ENCODE data around the gene IFNK.
A peak's percentile ranks its signal among the peaks of the same experiment; 100 is the strongest.

The IFNK gene

DNA sequence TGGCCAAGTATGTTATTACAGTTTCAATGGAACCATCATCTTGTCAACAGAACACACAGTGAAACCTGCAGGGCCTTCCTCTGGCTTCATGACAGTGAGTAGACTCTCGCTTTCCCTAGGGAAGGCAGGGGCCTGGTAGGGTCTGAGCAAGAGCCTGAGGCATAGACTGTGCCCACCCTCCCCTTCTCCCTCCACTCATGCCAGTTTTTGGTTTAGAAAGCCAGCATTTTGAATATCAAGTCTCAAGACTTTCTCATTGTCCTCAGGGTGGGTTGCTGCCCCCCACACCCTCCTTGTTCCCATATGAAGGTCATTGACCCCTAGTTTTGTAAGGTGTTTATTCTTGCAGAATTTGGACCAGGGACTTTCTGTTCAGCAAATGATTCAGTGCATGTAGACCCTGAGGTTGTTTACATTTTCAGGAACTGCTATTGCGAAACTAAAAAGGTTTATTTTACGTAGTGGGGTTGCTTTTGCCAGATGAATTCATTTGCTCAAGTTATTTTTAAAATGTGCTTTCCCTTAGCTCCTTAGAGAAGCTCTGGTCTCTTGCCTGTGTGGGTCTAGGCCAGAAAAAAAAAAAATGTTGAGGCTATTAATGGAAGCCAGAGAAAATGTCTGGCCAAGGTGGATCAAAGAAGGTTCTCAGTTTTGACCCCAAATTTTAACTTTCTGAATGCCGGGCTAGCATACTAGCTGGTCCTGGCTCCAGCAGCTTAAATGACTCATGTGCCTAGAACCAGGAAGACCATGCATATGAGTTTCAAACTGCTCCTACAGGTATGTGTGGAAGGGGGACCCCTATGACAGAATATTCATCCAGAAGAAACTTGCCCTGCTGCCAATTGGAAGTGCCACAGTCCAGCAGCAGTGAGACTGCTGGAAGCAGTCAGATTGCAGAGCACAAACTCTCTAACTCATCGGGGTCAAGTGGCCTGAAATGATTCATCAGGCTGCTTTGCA, 15.7 kb downstream of the IFNK start:
- no peak for DNase-seq

- DNase-seq, result no peak
Measured at GRCh38 chr9:27540502-27540901, 16.4 kb downstream of the IFNK start.

GRCh38 chr9:27541740-27542139, 17.6 kb downstream of the IFNK start:
- no peak for DNase-seq

- DNase-seq, result no peak
Measured at GRCh38 chr9:27542508-27542907, 18.4 kb downstream of the IFNK start.

DNA sequence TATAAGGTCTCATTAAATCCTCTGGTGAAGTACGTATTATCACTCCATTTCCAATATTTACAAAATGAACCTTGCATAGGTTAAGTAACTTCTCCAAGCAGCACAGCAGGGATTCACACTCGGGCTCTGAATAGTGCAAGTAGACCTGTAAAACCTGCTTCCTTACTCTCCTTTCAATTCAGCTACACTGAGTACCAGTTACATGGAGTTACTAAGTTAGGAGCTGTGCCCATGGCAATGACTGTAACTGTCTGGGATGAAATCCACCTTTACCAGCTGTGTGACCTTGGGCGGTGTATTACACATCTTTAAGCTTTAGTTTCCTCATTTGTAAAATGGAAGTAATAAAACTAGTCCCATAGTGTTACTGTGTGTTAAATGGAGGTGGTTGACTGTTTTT, 21.4 kb downstream of the IFNK start:
- DNase-seq, result no peak

DNA sequence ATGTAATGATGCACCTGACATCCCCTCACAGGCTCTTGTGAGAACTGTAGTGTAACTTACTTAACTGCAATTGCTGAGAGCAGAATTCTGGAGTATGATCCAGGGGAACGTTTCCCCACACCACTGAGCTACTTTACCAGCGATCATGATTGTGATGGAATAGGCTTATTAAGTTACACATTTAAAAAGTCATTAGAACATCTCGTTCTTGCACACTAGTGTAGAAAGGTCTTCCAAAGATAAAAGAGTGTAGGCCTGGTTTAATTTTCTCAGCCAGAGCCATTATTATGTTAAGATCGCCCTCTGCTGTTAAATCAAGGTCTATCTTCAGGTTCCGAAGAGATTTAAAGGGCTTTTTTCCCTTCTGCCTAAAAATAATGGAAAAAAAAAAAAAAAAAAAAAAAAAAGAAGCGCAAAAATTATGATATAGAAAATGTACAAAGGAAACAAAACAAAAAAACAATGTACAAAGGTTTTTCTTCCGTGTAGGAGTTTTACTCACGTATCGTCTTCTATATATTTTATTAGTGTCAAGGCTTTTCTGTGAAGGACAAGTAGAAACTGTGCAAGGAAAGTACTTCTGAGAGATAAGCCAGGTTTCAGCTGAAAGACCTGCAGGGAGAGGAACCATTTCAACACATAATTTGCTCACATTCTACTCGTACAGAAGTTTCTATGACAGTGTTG, 24.1 kb downstream of the IFNK start:
- DNase-seq, result no peak

- DNase-seq, result no peak
Measured at GRCh38 chr9:27549196-27549755, 25.2 kb downstream of the IFNK start.

- no peak for DNase-seq
Measured at GRCh38 chr9:27554712-27555111, 30.6 kb downstream of the IFNK start.

- no peak for DNase-seq
Measured at GRCh38 chr9:27556470-27556869, 32.4 kb downstream of the IFNK start.

DNA sequence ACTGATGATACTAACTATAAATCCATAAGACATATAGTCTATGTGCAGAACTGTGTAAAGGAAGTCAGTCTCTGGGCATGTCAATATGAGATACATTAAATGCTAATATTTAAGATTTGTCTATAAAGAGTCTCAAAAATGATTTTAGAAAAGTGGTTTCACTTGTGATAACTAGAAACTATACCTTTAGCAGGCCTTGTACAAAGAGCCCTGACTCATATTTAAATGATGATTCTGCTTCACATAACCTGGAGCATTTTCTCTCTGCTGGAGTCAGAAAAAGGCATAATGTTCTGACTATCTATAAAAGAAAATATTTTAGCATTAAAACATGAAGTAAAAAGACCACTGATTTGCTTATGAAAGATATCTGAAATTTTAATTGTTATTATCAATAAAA, 34.2 kb downstream of the IFNK start:
- DNase-seq, result no peak

GRCh38 chr9:27560457-27560856, 36.4 kb downstream of the IFNK start:
- DNase-seq, result no peak

DNA sequence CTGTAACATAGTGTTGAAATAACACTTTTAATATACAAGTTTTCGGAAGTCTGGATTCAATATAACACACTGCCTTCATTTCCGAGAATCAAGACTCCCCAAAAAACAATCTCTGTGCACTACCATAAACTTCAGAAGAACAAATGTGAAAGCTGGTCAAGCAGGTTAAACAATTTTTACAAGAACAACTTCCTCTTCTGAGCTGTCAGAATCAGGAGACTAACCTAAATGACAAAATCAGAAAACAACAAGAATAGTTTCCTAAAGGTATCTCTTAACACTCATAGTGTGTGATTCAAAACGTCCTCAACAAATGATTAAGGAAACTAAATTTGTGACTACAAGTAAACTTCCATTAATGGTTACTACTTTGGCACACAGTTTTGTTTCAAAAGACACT, 37.6 kb downstream of the IFNK start:
- no peak for DNase-seq

DNA sequence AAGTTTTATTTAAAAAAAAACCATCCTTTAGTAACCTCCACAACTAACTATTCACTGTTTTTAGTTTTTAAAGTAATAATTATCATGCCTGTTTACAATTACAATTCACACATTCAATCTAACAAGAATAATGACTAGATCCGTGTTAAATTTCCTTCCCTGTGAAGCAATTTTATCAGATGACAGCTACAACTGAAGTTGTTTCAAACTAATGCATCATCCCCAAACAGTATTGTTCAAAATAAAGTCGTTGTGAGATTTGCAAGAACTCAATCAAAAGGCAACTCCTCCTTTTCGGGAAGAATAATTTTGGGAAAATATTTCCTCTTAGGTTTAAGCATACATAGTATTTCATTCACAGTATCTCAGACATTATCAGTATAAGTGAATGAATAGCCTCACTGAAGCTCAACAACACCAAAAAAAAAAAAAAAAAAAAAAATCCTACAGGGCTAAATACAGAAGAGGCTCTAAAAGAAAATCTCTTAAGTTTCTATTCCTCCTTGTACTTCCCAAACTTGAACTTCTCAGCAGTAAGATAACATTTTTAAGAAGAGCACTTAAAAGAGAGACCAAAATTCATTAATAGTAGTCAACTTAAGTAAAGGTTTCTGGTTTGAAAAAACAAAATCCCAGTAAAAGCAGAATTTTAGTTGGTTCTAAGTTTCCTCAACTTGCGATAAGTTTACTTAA, 39.8 kb downstream of the IFNK start:
- no peak for DNase-seq

- no peak for DNase-seq
Measured at GRCh38 chr9:27564670-27565069, 40.6 kb downstream of the IFNK start.

GRCh38 chr9:27565696-27566095, 41.6 kb downstream of the IFNK start:
- DNase-seq, result no peak

DNA sequence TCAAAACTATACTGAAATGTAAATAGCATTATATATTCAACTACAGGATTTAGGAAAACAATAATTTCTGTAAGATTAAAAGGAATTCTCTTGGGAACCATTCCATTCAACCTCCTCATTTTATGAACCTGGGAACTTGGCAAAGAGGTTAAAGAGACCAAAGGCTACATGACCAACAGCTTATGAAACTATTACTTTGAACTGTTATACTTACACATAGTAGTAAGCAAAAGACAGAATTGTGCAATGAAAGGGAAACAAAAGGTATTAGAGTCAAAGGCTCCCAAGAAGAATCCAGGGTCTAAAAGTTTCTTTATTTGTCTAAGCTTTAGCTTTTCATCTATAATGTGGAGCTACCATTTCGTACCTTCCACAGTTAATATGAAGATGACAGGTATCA, 42.0 kb downstream of the IFNK start:
- no peak for DNase-seq

GRCh38 chr9:27569406-27569805, 45.3 kb downstream of the IFNK start:
- no peak for DNase-seq

GRCh38 chr9:27571011-27571410, 46.9 kb downstream of the IFNK start:
- DNase-seq, result no peak

- DNase-seq, result no peak
Measured at GRCh38 chr9:27572061-27572460, 48.0 kb downstream of the IFNK start.

DNA sequence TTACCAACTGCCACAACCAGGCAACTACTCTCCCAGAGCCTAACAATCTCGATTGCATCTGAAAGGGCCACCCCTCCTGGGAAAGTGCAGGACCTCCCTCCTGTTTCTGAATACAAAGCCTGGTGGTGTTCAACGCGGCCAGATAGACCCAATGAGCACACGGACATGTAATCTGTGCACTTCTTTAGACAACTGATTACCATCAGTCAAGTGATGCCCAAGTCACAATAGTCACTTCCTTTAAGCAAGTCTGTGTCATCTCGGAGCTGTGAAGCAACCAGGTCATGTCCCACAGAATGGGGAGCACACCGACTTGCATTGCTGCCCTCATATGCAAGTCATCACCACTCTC, 48.5 kb downstream of the IFNK start:
- no peak for DNase-seq

- peak; percentile 87 for DNase-seq
Measured at GRCh38 chr9:27572918-27573633, 49.0 kb downstream of the IFNK start, which contains the start of gene C9orf72. TSS of gene C9orf72 (minus strand) at chr9:27573481. CDS start at chr9:27567120, 6,361 bp downstream.
